GM15510 (cell line): Measurements from ENCODE around the gene TEX48.

Source experiments
- POLR2A ChIP-seq: IDR thresholded peaks from 3 replicates; pipeline ENCODE4 v1.6.1; 2011; ENCODE audit warnings: borderline replicate concordance; ENCODE audit not compliant: insufficient read length; ENCODE audit errors: extremely low read depth

The TEX48 gene

GRCh38 chr9:114655689-114656088 is 26.3 kb downstream of the TEX48 start:
- TF ChIP-seq POLR2A = no peak

- no peak for TF ChIP-seq POLR2A
Observed at GRCh38 chr9:114653556-114654159, 28.3 kb downstream of the TEX48 start.

- no peak for TF ChIP-seq POLR2A
Observed at GRCh38 chr9:114652776-114653555, 29.0 kb downstream of the TEX48 start.

GRCh38 chr9:114643896-114644295 is 38.1 kb downstream of the TEX48 start:
- TF ChIP-seq POLR2A = no peak

GRCh38 chr9:114643001-114643400 is 39.0 kb downstream of the TEX48 start:
- no peak for TF ChIP-seq POLR2A

GRCh38 chr9:114641967-114642366 is 40.0 kb downstream of the TEX48 start:
- TF ChIP-seq POLR2A = no peak

- no peak for TF ChIP-seq POLR2A
Observed at GRCh38 chr9:114638404-114638803, 43.6 kb downstream of the TEX48 start.

GRCh38 chr9:114634387-114634786 is 47.6 kb downstream of the TEX48 start:
- no peak for TF ChIP-seq POLR2A

GRCh38 chr9:114633438-114634089 is 48.4 kb downstream of the TEX48 start:
- no peak for TF ChIP-seq POLR2A

- TF ChIP-seq POLR2A = no peak
Observed at GRCh38 chr9:114631166-114631565, 50.8 kb downstream of the TEX48 start.

- no peak for TF ChIP-seq POLR2A
Observed at GRCh38 chr9:114629563-114630090, 52.4 kb downstream of the TEX48 start.

- TF ChIP-seq POLR2A = no peak
Observed at GRCh38 chr9:114627553-114627952, 54.4 kb downstream of the TEX48 start.

- no peak for TF ChIP-seq POLR2A
Observed at GRCh38 chr9:114626415-114627020, 55.5 kb downstream of the TEX48 start.

- TF ChIP-seq POLR2A = no peak
Observed at GRCh38 chr9:114624677-114625076, 57.3 kb downstream of the TEX48 start.

GRCh38 chr9:114621975-114622609 is 59.9 kb downstream of the TEX48 start:
- TF ChIP-seq POLR2A = no peak

- no peak for TF ChIP-seq POLR2A
Observed at GRCh38 chr9:114621561-114621960, 60.4 kb downstream of the TEX48 start.
